ENCODE data around the gene TRMT61A. TPM values are rescaled to one million over a fixed set of nuclear protein-coding genes. Genes with fewer than 3 reads are reported as not detected.

Gene TRMT61A
- total and polyA plus RNA-seq, 10 of the 15 experiments (the other 5 are each of a cell fraction or from before 2014, with no cell fraction given) = 0.11 to 21.9 (median 11.4) TPM

DNA sequence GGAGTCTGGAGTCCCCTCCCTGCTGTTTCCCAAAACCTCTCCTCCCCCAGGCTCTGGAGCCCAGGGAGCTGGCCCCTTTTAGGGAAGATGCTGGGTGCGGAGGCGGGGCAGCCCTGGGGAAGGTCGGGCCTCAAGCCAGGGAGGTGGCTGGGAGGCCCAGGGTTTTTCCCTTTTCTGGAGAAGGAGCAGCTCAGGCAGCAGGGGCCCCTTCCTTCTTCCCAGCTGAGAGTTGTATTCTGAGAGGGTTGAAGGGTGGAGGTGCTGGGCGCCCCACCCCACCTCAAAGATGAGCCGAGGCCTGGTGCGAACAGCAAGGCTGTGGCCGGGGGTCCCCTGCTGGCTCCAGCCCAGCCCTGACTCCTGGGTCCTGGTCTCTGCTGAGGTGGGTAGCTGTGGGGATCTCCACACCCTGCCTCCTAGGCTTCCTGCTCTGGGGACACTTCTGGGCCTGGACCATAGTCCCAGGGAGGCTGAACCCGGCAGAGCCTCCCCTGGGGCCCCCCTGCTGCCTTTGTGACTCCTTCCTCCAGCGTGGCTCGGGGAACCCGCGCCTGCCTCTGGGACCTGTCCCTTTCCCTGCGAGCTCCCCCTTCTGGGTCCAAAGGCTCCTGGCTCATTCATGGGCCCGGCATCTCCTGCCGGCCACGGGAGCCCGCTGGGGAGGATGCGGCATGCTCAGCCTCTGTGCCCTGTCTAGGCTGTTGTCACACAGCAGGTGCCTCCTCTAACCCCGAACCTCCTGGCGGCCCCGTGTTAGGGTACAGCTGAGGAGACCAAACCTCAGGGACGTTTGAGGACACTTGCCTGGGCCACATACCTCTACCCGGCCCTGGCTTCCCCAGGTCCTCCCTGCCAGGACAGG, 4.4 kb downstream of the TRMT61A start (continued):
- TF ChIP-seq CBX5 (IDR thresholded peaks at IDR 0.05; ENCODE audit: low read depth) = no peak
- TF ChIP-seq, protein P1, sequence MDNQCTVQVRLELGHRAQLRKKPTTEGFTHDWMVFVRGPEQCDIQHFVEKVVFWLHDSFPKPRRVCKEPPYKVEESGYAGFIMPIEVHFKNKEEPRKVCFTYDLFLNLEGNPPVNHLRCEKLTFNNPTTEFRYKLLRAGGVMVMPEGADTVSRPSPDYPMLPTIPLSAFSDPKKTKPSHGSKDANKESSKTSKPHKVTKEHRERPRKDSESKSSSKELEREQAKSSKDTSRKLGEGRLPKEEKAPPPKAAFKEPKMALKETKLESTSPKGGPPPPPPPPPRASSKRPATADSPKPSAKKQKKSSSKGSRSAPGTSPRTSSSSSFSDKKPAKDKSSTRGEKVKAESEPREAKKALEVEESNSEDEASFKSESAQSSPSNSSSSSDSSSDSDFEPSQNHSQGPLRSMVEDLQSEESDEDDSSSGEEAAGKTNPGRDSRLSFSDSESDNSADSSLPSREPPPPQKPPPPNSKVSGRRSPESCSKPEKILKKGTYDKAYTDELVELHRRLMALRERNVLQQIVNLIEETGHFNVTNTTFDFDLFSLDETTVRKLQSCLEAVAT (IDR thresholded peaks at IDR 0.05) = no peak
- no peak for TF ChIP-seq EGR1 (IDR thresholded peaks at IDR 0.05; ENCODE audit: borderline replicate concordance in 1 of 2, low read depth in 2 of 2, low read length in 2 of 2)
- TF ChIP-seq, protein P2, sequence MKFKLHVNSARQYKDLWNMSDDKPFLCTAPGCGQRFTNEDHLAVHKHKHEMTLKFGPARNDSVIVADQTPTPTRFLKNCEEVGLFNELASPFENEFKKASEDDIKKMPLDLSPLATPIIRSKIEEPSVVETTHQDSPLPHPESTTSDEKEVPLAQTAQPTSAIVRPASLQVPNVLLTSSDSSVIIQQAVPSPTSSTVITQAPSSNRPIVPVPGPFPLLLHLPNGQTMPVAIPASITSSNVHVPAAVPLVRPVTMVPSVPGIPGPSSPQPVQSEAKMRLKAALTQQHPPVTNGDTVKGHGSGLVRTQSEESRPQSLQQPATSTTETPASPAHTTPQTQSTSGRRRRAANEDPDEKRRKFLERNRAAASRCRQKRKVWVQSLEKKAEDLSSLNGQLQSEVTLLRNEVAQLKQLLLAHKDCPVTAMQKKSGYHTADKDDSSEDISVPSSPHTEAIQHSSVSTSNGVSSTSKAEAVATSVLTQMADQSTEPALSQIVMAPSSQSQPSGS (IDR thresholded peaks at IDR 0.05; ENCODE audit: low read length) = no peak

DNA sequence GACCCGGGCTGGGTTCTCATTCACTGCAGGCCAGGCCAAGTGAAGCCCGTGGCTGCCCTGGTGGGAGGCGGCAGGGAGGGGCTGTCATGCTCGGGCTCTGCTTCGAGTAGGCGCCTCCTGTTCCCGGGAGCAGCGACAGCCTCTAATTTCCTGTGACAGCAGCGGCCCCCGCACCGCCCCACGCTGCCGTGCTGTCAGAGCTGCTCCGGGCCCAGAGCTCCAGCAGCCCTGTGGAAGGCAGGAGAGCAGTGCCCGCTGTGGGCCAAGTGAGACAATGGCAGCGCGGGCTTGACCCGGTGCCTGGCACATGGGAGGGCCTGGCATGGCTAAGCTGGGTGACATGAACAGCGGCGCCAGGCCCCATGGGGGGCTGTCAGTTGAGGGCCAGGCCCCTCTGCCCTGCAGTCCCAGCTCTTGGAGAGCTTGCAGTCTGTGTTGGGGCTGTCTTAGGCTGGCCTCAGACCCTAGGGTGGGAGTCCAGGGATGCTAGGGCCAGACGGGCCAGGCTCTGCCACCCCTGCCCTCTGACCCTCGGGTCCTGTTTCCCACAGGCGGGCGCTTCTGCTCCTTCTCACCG, 5.1 kb downstream of the TRMT61A start:
- FAIRE-seq (no peak), ATAC-seq (no peak), DNase-seq (ENCODE audit: low read depth, low spot score) (no peak)
- no peak overlapping the region for H3K9ac ChIP-seq (ENCODE audit: control insufficient read depth, insufficient read depth, low read length)
- TF ChIP-seq SPI1 (IDR thresholded peaks at IDR 0.05; ENCODE audit: borderline replicate concordance, insufficient read depth, low read depth, low read length) (no peak), HDAC2 (IDR thresholded peaks at IDR 0.05) (no peak), IKZF1 (conservative IDR thresholded peaks at IDR 0.05) (no peak)
- no peak overlapping the region for H3K4me3 ChIP-seq
- ChIA-PET RAD21 (ENCODE audit: unreplicated experiment) (no interaction called here), CTCF (no interaction called here), SMC1A (ENCODE audit: uncharacterized antibody, unreplicated experiment) (no interaction called here), POLR2A (no interaction called here)
- WGBS (ENCODE audit: insufficient coverage, insufficient replicate concordance, low lambda C conversion rate, missing lambda C conversion rate) = 92% methylated on average over 23 of the region's 25 CpGs
- in situ Hi-C loops (cut with MboI) = no loop called here
- intact Hi-C loops (cut with micrococcal nuclease; ENCODE audit: unreplicated experiment) = no loop called here
- no peaks in the 10 kb centered on the region for H3K9me3 ChIP-seq (replicated peaks; ENCODE audit: control insufficient read depth, insufficient read depth, low read length)
- no TSS peak for BruUV-seq (replicated peaks)
- no peaks in the 10 kb centered on the region for H4K20me1 ChIP-seq (ENCODE audit: control insufficient read depth, insufficient read depth)
- H3K79me2 ChIP-seq (ENCODE audit: control insufficient read depth, insufficient read depth, low read length) = peaks cover 24% of the 10 kb centered on the region
- H3K27ac ChIP-seq (ENCODE audit: control insufficient read depth, insufficient read depth) = no peak overlapping the region
- H2AFZ ChIP-seq (ENCODE audit: control insufficient read depth, low read depth, low read length) = no peak overlapping the region
- no peak overlapping the region for H3K4me2 ChIP-seq (ENCODE audit: control insufficient read depth, insufficient read depth)
- H3K27me3 ChIP-seq (replicated peaks in 1 of 2; ENCODE audit: control insufficient read depth in 2 of 2, insufficient read depth in 2 of 2, low read length in 1 of 2) = no peaks in the 10 kb centered on the region
- H3K36me3 ChIP-seq (ENCODE audit: control insufficient read depth in 2 of 2, insufficient read depth in 2 of 2, low read length in 1 of 2) = peaks cover 0 to 6% of the 10 kb centered on the region in 2 experiments; a peak in 2 of 4 replicates
- H3K4me1 ChIP-seq (ENCODE audit: control insufficient read depth, insufficient read depth, low read length) = peaks cover 6% of the 10 kb centered on the region
